Smooth muscle cell (in vitro differentiated cells): ENCODE results near the gene DGKB. TPM values are rescaled to one million over a fixed set of nuclear protein-coding genes. Genes with fewer than 3 reads are reported as not detected.

Experiments used
- DNase-seq: peaks from one replicate; lab custom pipeline; 2025; ENCODE audit not compliant: unreplicated experiment; lab: John Stamatoyannopoulos, UW
- H2AFZ ChIP-seq: fragments of 200-600 bp; sonication (generic); 2 replicates; pipeline ENCODE4 v1.6.0; 2016; ENCODE audit warnings: antibody characterized with exemption, low read depth, mild to moderate bottlenecking
- H3F3A ChIP-seq: fragments of 200-600 bp; sonication (generic); 2 replicates; pipeline ENCODE4 v1.6.0; 2017; ENCODE audit warnings: antibody characterized with exemption, low read depth
- H3K27ac ChIP-seq: fragments of 200-600 bp; sonication (generic); 2 replicates; pipeline ENCODE4 v1.5.1; 2016; ENCODE audit warnings: low read depth, mild to moderate bottlenecking
- H3K27me3 ChIP-seq: fragments of 200-600 bp; sonication (generic); 2 replicates; pipeline ENCODE4 v1.6.1; 2016; ENCODE audit warnings: low read depth, mild to moderate bottlenecking
- H3K36me3 ChIP-seq: fragments of 200-600 bp; sonication (generic); 2 replicates; pipeline ENCODE4 v1.5.1; 2016; ENCODE audit warnings: low read depth
- H3K4me1 ChIP-seq: fragments of 200-600 bp; sonication (generic); 2 replicates; pipeline ENCODE4 v1.5.1; 2016; ENCODE audit warnings: low read depth
- H3K4me2 ChIP-seq: fragments of 200-600 bp; sonication (generic); 2 replicates; pipeline ENCODE4 v1.6.0; 2016; ENCODE audit warnings: mild to moderate bottlenecking
- H3K4me3 ChIP-seq: fragments of 200-600 bp; sonication (generic); 2 replicates; pipeline ENCODE4 v1.5.1; 2016; ENCODE audit warnings: mild to moderate bottlenecking
- H3K79me2 ChIP-seq: fragments of 200-600 bp; sonication (generic); 2 replicates; pipeline ENCODE4 v1.6.0; 2016; ENCODE audit warnings: low read depth, mild to moderate bottlenecking
- H3K9ac ChIP-seq: fragments of 200-600 bp; sonication (generic); 2 replicates; pipeline ENCODE4 v1.6.0; 2016; ENCODE audit warnings: low read depth
- H3K9me3 ChIP-seq: fragments of 200-600 bp; sonication (generic); replicated peaks from 2 replicates; pipeline ENCODE4 v1.5.1; 2016; ENCODE audit warnings: low read depth
- H4K20me1 ChIP-seq: fragments of 200-600 bp; sonication (generic); 2 replicates; pipeline ENCODE4 v1.6.0; 2016; ENCODE audit warnings: low read depth
- CTCF ChIP-seq: fragments of 200-600 bp; sonication (generic); IDR thresholded peaks from 2 replicates; pipeline ENCODE4 v1.5.1; 2017; ENCODE audit warnings: borderline replicate concordance, mild to moderate bottlenecking, antibody characterized with exemption; ENCODE audit not compliant: insufficient read depth, poor library complexity, severe bottlenecking
- WGBS: methylation state at CpG from one replicate; pipeline ENCODE4 v1.1.7; 2016; ENCODE audit warnings: low lambda C conversion rate; 5-methylcytosine and 5-hydroxymethylcytosine counted together
- polyA plus RNA-seq: library from polyadenylated mRNA; unstranded; fragments of >200 nt; fragmentation: Nextera tagmentation; extraction: Ambion mirVana; gene quantifications from 2 replicates; pipeline ENCODE4 v1.2.1, GENCODE V29; 2016
- total RNA-seq: library from RNA; depleted of rRNA; stranded (reverse); fragments of >200 nt; gene quantifications from 2 replicates; pipeline ENCODE4 v1.2.3, GENCODE V29; 2014

The DGKB gene
- total and polyA plus RNA-seq, 2 experiments from 2014 or later = not detected

GRCh38 chr7:14199336-14199735, 703.2 kb downstream of the DGKB start:
- Histone ChIP-seq H3K27me3 (no peaks in the 10 kb centered on the region), H4K20me1 (no peaks in the 10 kb centered on the region), H3K9me3 (no peaks in the 10 kb centered on the region), H3K36me3 (no peaks in the 10 kb centered on the region), H2AFZ (no peak overlapping the region), H3K4me3 (no peak overlapping the region), H3K4me2 (no peak overlapping the region), H3K4me1 (peaks cover 4% of the 10 kb centered on the region), H3K9ac (no peak overlapping the region), H3K27ac (no peak overlapping the region), H3F3A (no peaks in the 10 kb centered on the region), H3K79me2 (no peaks in the 10 kb centered on the region)
- no peak for TF ChIP-seq CTCF
- DNase-seq = no peak
- WGBS = 92% methylated on average over 2 of the region's 2 CpGs

GRCh38 chr7:14197280-14197679, 705.3 kb downstream of the DGKB start:
- Histone ChIP-seq H3K4me3 (no peak overlapping the region), H3K27me3 (no peaks in the 10 kb centered on the region), H3K9ac (no peak overlapping the region), H3K9me3 (no peaks in the 10 kb centered on the region), H3F3A (no peaks in the 10 kb centered on the region), H4K20me1 (no peaks in the 10 kb centered on the region), H2AFZ (peak overlapping the region; percentile 38), H3K4me2 (no peak overlapping the region), H3K27ac (no peak overlapping the region), H3K79me2 (no peaks in the 10 kb centered on the region), H3K36me3 (no peaks in the 10 kb centered on the region), H3K4me1 (peaks cover 4% of the 10 kb centered on the region)
- no peak for DNase-seq
- TF ChIP-seq CTCF = no peak
- WGBS = 57% methylated on average over 3 of the region's 3 CpGs

- WGBS = 59% methylated on average over 2 of the region's 2 CpGs
- no peak overlapping the region for H3K9ac ChIP-seq
- peak overlapping the region; percentile 7 for H3K4me2 ChIP-seq
- H3K4me1 ChIP-seq = peaks cover 4% of the 10 kb centered on the region
- H3K36me3 ChIP-seq = no peaks in the 10 kb centered on the region
- peak overlapping the region; percentile 38 for H2AFZ ChIP-seq
- H3K27ac ChIP-seq = no peak overlapping the region
- TF ChIP-seq CTCF = no peak
- no peaks in the 10 kb centered on the region for H4K20me1 ChIP-seq
- no peaks in the 10 kb centered on the region for H3K79me2 ChIP-seq
- no peaks in the 10 kb centered on the region for H3K27me3 ChIP-seq
- no peak overlapping the region for H3K4me3 ChIP-seq
- no peaks in the 10 kb centered on the region for H3F3A ChIP-seq
- no peak for DNase-seq
- no peaks in the 10 kb centered on the region for H3K9me3 ChIP-seq
These were observed 706.0 kb downstream of the DGKB start for GRCh38 chr7:14196555-14196954.

GRCh38 chr7:14195871-14196270, 706.7 kb downstream of the DGKB start:
- WGBS = 73% methylated on average over 4 of the region's 4 CpGs
- H3F3A ChIP-seq = no peaks in the 10 kb centered on the region
- no peak for TF ChIP-seq CTCF
- H3K79me2 ChIP-seq = no peaks in the 10 kb centered on the region
- no peak overlapping the region for H3K4me3 ChIP-seq
- H2AFZ ChIP-seq = peak overlapping the region; percentile 56
- H3K9me3 ChIP-seq = no peaks in the 10 kb centered on the region
- no peak overlapping the region for H3K27ac ChIP-seq
- peak overlapping the region; percentile 7 for H3K4me2 ChIP-seq
- DNase-seq = no peak
- peaks cover 4% of the 10 kb centered on the region for H3K4me1 ChIP-seq
- no peak overlapping the region for H3K9ac ChIP-seq
- H3K36me3 ChIP-seq = no peaks in the 10 kb centered on the region
- no peaks in the 10 kb centered on the region for H3K27me3 ChIP-seq
- no peaks in the 10 kb centered on the region for H4K20me1 ChIP-seq
